K562 (cell line): ENCODE results near the gene KDM4C. TPM values are rescaled to one million over a fixed set of nuclear protein-coding genes. Genes with fewer than 3 reads are reported as not detected.

ENCODE experiments used
- ATAC-seq: fragments of 200-7000 bp; cut with Tn5 transposase; 3 replicates; pipeline ENCODE4 v1.9.1; 2020; ENCODE audit warnings: moderate library complexity
- BruUV-seq: library from RNA; stranded (reverse); fragments of 400-500 nt; replicated peaks from 2 replicates; lab custom pipeline; 2021; lab: Mats Ljungman, UMichigan
- CTCF ChIA-PET: fragments of 300-600 bp; formaldehyde crosslinking; extraction: SDS; loops from one replicate; lab custom pipeline; 2021; ENCODE audit warnings: low intra/inter-chr PET ratio; lab: Yijun Ruan, JAX
- POLR2A ChIA-PET: fragments of 300-600, 350-650 bp; sonication (Branson Sonifier 250); formaldehyde crosslinking; extraction: SDS; loops from one replicate; lab custom pipeline; 2021; ENCODE audit warnings: antibody characterized with exemption, inconsistent platforms; lab: Yijun Ruan, JAX
- DNase-seq, 4 experiments: peaks; one replicate each; pipeline versions ENCODE4 v3.0.0 to v3.0.0-alpha.2; 2011 to 2018; ENCODE audit warnings: low spot score in 3 of 4, mixed read lengths in 3 of 4; ENCODE audit errors: extremely low read depth in 1 of 4
- FAIRE-seq: peaks from 2 replicates; lab custom pipeline; 2011; peaks lifted over from hg19 to GRCh38; lab: Jason Lieb, UNC
- H2AFZ ChIP-seq: 2 replicates; pipeline ENCODE4 v1.6.0; 2011; ENCODE audit warnings: low read depth, low read length, control low read depth, inconsistent platforms
- H3K27ac ChIP-seq: fragments of 200-600 bp; 3 replicates; pipeline ENCODE4 v1.8.0; 2011; ENCODE audit warnings: low read depth, mild to moderate bottlenecking, control low read depth, inconsistent platforms, low read length, moderate library complexity, mixed read lengths; ENCODE audit errors: extremely low read depth
- H3K27me3 ChIP-seq, 2 experiments: fragments of 300-600 bp in 1 of 2; 2 replicates in 1 of 2; 3 replicates in 1 of 2; pipeline versions ENCODE4 v1.6.0 to v1.8.0; 2011; ENCODE audit warnings: inconsistent platforms in 2 of 2, low read length in 2 of 2, mild to moderate bottlenecking in 1 of 2, mixed read lengths in 1 of 2, moderate library complexity in 1 of 2; ENCODE audit not compliant: control insufficient read depth in 2 of 2, insufficient read depth in 2 of 2
- H3K36me3 ChIP-seq: fragments of 300-600 bp; 3 replicates; pipeline ENCODE4 v1.8.0; 2011; ENCODE audit warnings: mild to moderate bottlenecking, low read length, inconsistent platforms; ENCODE audit not compliant: control insufficient read depth, insufficient read depth
- H3K4me1 ChIP-seq, 2 experiments: fragments of 200-600 bp in 1 of 2; replicated peaks in 1 of 2; 2 replicates in 1 of 2; 3 replicates in 1 of 2; pipeline versions ENCODE4 v1.5.1 to v1.8.0; 2011; ENCODE audit warnings: inconsistent platforms in 2 of 2, low read length in 2 of 2, mild to moderate bottlenecking in 1 of 2, mixed read lengths in 1 of 2, moderate library complexity in 1 of 2; ENCODE audit not compliant: control insufficient read depth in 2 of 2, insufficient read depth in 2 of 2
- H3K4me2 ChIP-seq: 2 replicates; pipeline ENCODE4 v1.6.1; 2011; ENCODE audit warnings: low read length, control low read depth, inconsistent platforms, mixed read lengths; ENCODE audit not compliant: insufficient read depth
- H3K4me3 ChIP-seq: fragments of 200-600 bp; sonication (generic), shearing (Covaris generic); 2 replicates; pipeline ENCODE4 v1.5.1; 2016; ENCODE audit warnings: control low read depth, inconsistent platforms
- H3K79me2 ChIP-seq: fragments of 200-600 bp; 3 replicates; pipeline ENCODE4 v1.8.0; 2011; ENCODE audit warnings: low read length, inconsistent platforms; ENCODE audit not compliant: control insufficient read depth, insufficient read depth
- H3K9ac ChIP-seq, 2 experiments: 2 replicates each; pipeline versions ENCODE4 v1.6.0 to v1.6.1; 2011; ENCODE audit warnings: low read depth in 2 of 2, low read length in 2 of 2, control low read depth in 1 of 2, inconsistent platforms in 1 of 2, mild to moderate bottlenecking in 1 of 2, mixed read lengths in 1 of 2; ENCODE audit not compliant: insufficient read depth in 1 of 2
- H3K9me1 ChIP-seq: one replicate; pipeline ENCODE4 v1.6.0; 2011; ENCODE audit warnings: inconsistent platforms, mild to moderate bottlenecking, low read length, moderate library complexity; ENCODE audit not compliant: control insufficient read depth, insufficient read depth
- H3K9me3 ChIP-seq: replicated peaks from 2 replicates; pipeline ENCODE4 v1.5.1; 2011; ENCODE audit warnings: low read depth, low read length, inconsistent platforms; ENCODE audit not compliant: control insufficient read depth, insufficient read depth
- H4K20me1 ChIP-seq: replicated peaks from 2 replicates; pipeline ENCODE4 v1.6.1; 2011; ENCODE audit warnings: low read length, inconsistent platforms, mixed read lengths; ENCODE audit not compliant: control insufficient read depth, insufficient read depth
- GABPB1 ChIP-seq: sonication (generic); formaldehyde crosslinking; IDR thresholded peaks from 2 replicates; pipeline ENCODE4 v1.8.0; 2022; ENCODE audit warnings: mild to moderate bottlenecking, missing genetic modification reagents
- PBX2 ChIP-seq, 2 experiments: IDR thresholded peaks in 1 of 2; conservative IDR thresholded peaks in 1 of 2; 2 replicates each; pipeline ENCODE4 v1.6.1; 2016; ENCODE audit warnings: low read depth in 2 of 2, mild to moderate bottlenecking in 1 of 2, missing compliant biosample characterization in 1 of 2, missing genetic modification characterization in 1 of 2, moderate library complexity in 1 of 2
- POLR3A ChIP-seq: IDR thresholded peaks from 2 replicates; pipeline ENCODE4 v1.6.1; 2011; ENCODE audit warnings: borderline replicate concordance, mild to moderate bottlenecking, moderate library complexity; ENCODE audit not compliant: insufficient read length, insufficient read depth; ENCODE audit errors: extremely low read depth
- SMARCE1 ChIP-seq: fragments of 450-650 bp; IDR thresholded peaks from 2 replicates; pipeline ENCODE4 v1.7.1; 2016; ENCODE audit warnings: mild to moderate bottlenecking
- ZKSCAN1 ChIP-seq: fragments of 150-350 bp; IDR thresholded peaks from 2 replicates; pipeline ENCODE4 v1.6.1; 2016; ENCODE audit warnings: low read depth, low read length
- ZMIZ1 ChIP-seq, 2 experiments: fragments of 150-350 bp in 1 of 2; IDR thresholded peaks; 2 replicates each; pipeline ENCODE4 v1.6.1; 2012 to 2016; ENCODE audit warnings: low read depth in 2 of 2, low read length in 2 of 2, mild to moderate bottlenecking in 1 of 2, moderate library complexity in 1 of 2
- ZNF197 ChIP-seq: fragments of 200-800 bp; sonication (Bioruptor generic); IDR thresholded peaks from 2 replicates; pipeline ENCODE4 v1.6.1; 2016; ENCODE audit warnings: low read depth, missing genetic modification characterization, missing compliant biosample characterization
- ZNF253 ChIP-seq: fragments of 250-450 bp; sonication (Bioruptor Pico); conservative IDR thresholded peaks from 2 replicates; pipeline ENCODE4 v1.6.1; 2021; ENCODE audit warnings: mild to moderate bottlenecking
- ZNF395 ChIP-seq: fragments of 200-800 bp; sonication (Bioruptor generic); IDR thresholded peaks from 2 replicates; pipeline ENCODE4 v1.6.1; 2017; ENCODE audit warnings: missing genetic modification characterization, missing compliant biosample characterization
- ZSCAN32 ChIP-seq: fragments of 450-650 bp; formaldehyde crosslinking; IDR thresholded peaks from 2 replicates; pipeline ENCODE4 v1.4.0; 2020; ENCODE audit warnings: mild to moderate bottlenecking, moderate library complexity
- WGBS: fragments of 100-300 bp; shearing (Covaris generic); methylation state at CpG from one replicate; pipeline ENCODE4 v1.1.6; 2016; ENCODE audit warnings: low coverage, mixed read lengths; ENCODE audit not compliant: insufficient coverage; ENCODE audit errors: missing lambda C conversion rate; 5-methylcytosine and 5-hydroxymethylcytosine counted together
- in situ Hi-C: fragments of 300-500 bp; cut with MboI; formaldehyde crosslinking; loops from 4 replicates; pipeline ENCODE4 v1.15.0; 2018; ENCODE audit warnings: inconsistent platforms, mixed read lengths
- intact Hi-C: fragments of 100-400 bp; cut with micrococcal nuclease; formaldehyde crosslinking; loops from 2 replicates; pipeline ENCODE4 v1.14.2; 2022
- polyA plus RNA-seq, 8 experiments: library from polyadenylated mRNA; depleted of rRNA in 4 of 8; stranded (reverse) in 5 of 8; unstranded in 3 of 8; fragments of >200 nt; fragmentation: Nextera tagmentation in 2 of 8; fragmentation: Illumina TruSeq in 1 of 8; extraction: Ambion mirVana in 2 of 8; extraction: Trizol in 1 of 8; gene quantifications; 2 replicates each; pipeline versions ENCODE4 v1.2.1 to v1.2.3, GENCODE V29; 2011 to 2014; ENCODE audit warnings: inconsistent platforms in 1 of 8, missing spikeins in 1 of 8
- total RNA-seq, 7 experiments: library from RNA; depleted of rRNA in 6 of 7; stranded (reverse); fragments of >200 nt in 6 of 7; fragmentation: Illumina TruSeq in 2 of 7; extraction: Trizol in 2 of 7; gene quantifications; 2 replicates each; pipeline versions ENCODE4 v1.2.1 to v1.2.3, GENCODE V29; 2011 to 2021; ENCODE audit warnings: low replicate concordance in 1 of 7

Gene KDM4C
- total and polyA plus RNA-seq, 9 of the 15 experiments (the other 6 are each of a cell fraction or from before 2014, with no cell fraction given): 5.4 to 17.0 (median 12.6) TPM

- no peak for TF ChIP-seq SMARCE1
Observed at GRCh38 chr9:7216004-7216841, 458.4 kb downstream of the KDM4C start (continued).

GRCh38 chr9:7223981-7224380, 466.2 kb downstream of the KDM4C start:
- H3K9me1 ChIP-seq: no peaks in the 10 kb centered on the region
- no peak for FAIRE-seq
- no peak overlapping the region for H2AFZ ChIP-seq
- no peaks in the 10 kb centered on the region for H3K36me3 ChIP-seq
- H3K4me3 ChIP-seq: no peak overlapping the region
- ChIA-PET POLR2A (interaction anchor here (0.9 kb wide), 1 partner anchor 333 kb away, joined by 4 read pairs; no protein-coding TSS in a partner anchor), CTCF (no interaction called here)
- no TSS peak for BruUV-seq
- in situ Hi-C loops: no loop called here
- ATAC-seq: no peak
- no peak overlapping the region for H3K4me2 ChIP-seq
- 0% methylated on average over 2 of the region's 6 CpGs for WGBS
- intact Hi-C loops: no loop called here
- H3K27ac ChIP-seq: no peak overlapping the region
- DNase-seq: no peak
- no peaks in the 10 kb centered on the region for H3K79me2 ChIP-seq
- no peaks in the 10 kb centered on the region for H3K9me3 ChIP-seq
- no peak overlapping the region for H3K9ac ChIP-seq
- H3K4me1 ChIP-seq: no peaks in the 10 kb centered on the region
- H4K20me1 ChIP-seq: no peaks in the 10 kb centered on the region
- H3K27me3 ChIP-seq: no peaks in the 10 kb centered on the region
- TF ChIP-seq ZKSCAN1: no peak
- TF ChIP-seq POLR3A: no peak
- no peak for TF ChIP-seq ZNF197 (CRISPR knock-in tag)
- TF ChIP-seq ZNF395 (CRISPR knock-in tag): no peak
- no peak for TF ChIP-seq ZMIZ1 (IDR thresholded peaks at IDR 0.05; ENCODE audit: low read depth in 2 of 2, low read length in 2 of 2)
- no peak for TF ChIP-seq GABPB1 (CRISPR knock-in tag)
- TF ChIP-seq ZSCAN32 (CRISPR knock-in tag): no peak
- TF ChIP-seq ZNF253 (CRISPR knock-in tag): no peak
- no peak for TF ChIP-seq PBX2 (CRISPR knock-in tag; IDR thresholded peaks at IDR 0.05; ENCODE audit: low read depth)
- no peak for TF ChIP-seq PBX2 (tag; conservative IDR thresholded peaks at IDR 0.05; ENCODE audit: low read depth)
